Measurements from ENCODE around the gene TTYH1. TPM values are rescaled to one million over a fixed set of nuclear protein-coding genes. Genes with fewer than 3 reads are reported as not detected.
"Not testable (repeated sequence)": the region's sequence is repeated elsewhere in the genome, so short reads cannot be mapped to it uniquely, and the experiment has no call there.

TTYH1 gene
- total RNA-seq, 4 donors from 2014 or later: 0.63 to 17.8 (median 10.8) TPM

DNA sequence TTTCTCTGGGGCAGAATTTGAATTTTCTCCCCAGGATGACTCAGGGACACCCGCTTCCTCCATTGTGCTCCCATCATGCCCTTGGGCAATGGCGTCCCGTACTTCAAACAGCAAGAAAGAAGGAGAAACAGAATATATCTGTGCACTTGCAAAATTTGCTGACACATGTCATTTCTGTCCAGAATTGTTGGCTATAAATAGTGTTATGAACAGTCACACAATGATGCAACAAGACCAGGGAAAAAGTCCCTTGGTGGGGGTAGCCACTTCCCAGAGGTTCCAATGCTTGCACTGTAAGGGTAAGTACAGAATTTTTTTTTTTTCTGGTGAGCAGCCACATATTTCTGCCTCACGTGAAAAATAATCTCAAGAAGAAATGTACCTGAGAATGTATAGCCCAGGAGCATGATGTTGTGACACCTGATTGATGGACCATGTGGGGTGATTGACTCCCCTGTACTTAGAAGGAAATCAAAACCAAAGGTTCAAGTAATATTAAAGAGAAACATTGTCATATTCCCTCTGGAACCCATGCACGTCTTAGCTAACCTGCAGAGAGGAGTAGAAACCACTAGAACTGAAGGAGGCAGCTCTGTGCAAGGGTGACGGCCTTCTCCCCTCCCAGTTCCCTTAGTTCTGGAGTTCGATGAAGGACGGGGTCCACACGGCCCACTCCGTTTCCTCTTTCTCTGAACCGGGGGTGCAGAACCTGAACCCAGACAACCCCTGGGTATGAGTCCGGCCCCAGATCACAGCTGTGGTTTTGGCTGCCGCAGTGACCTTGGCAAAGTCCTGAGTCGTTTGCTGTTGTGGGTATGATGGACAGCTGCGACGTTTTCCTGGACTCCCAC, 41.3 kb upstream of the TTYH1 start:
- WGBS, 2 donors: 69 to 76% methylated on average over 16 of the region's 16 CpGs
- TF ChIP-seq CTCF (IDR thresholded peaks at IDR 0.05): no peak
- TF ChIP-seq POLR2A (IDR thresholded peaks at IDR 0.05): no peak
- intact Hi-C loops (cut with DNase I; ENCODE audit: low total_unique reads): no loop called here
- H3K4me3 ChIP-seq (ENCODE audit: low read depth, poor library complexity, severe bottlenecking): no peak overlapping the region
- DNase-seq (ENCODE audit: low spot score in 2 of 2): no peak

DNA sequence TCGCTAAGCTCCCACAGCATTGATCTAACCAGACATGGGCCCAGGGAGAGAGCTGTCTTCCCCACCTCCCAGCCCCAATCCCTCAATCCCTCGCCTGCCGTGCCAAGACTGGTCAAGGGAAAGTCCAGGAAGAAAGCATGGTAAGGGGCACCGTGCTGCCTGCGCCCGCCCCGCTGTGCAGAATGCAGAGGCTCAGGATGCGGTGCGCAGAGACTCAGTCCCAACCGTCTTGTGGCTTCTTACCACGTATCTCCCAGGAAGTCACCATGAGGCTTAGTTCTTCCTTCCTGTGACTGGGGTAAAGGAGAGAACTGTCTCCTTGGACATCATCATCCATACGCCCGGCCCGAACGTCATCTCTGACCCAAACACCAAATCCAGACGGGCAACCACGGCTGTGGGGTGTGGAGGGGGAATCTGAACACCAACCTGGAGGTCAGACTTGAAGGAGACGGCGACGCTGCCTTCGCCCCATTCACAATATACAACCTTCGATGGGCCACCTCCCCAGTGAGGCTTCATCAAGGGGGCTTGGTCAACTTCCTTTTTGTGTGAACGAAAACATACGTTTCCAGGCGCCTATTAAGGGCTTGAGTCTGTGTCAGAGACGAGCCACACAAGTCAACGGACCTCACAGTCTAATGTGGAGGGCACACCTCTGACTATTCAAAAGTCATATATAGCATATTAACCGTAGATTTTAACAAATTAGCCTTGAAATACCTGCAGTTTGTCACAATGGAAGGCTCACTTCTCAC, 39.9 kb upstream of the TTYH1 start:
- WGBS, 2 donors: 79 to 81% methylated on average over 28 of the region's 28 CpGs
- H3K4me3 ChIP-seq (ENCODE audit: low read depth, poor library complexity, severe bottlenecking); intact Hi-C loops (cut with DNase I; ENCODE audit: low total_unique reads); DNase-seq (ENCODE audit: low spot score in 2 of 2): not testable (repeated sequence)

DNA sequence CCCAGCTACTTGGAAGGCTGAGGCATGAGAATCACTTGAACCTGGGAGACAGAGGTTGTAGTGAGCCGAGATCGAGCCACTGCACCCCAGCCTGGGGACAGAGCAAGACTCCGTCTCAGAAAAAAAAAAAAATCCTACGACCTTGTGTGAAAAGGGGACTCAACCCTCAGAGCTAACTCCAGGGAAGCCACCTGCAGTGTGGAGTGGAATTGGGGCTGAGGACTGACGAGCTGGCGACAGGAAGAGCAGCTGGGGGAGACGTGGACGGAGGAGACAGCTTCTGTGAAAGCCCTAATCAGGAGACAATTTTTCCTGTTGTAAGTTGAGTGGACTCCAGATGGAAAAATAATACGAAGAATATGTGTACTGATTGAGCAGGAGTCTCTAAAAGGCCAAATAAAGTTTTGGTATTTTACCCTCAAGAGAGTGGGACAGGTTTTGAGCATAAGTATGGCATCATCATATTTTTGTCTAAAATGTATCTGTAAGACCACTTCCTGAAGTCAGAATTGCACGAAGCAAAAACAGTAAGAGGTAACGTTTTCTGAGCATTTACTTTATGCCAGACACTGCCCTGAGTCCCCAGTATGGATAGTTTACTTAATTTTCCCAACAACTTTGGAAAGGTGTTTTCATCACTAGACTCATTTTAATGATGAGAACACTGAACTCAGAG, 38.5 kb upstream of the TTYH1 start:
- intact Hi-C loops (cut with DNase I; ENCODE audit: low total_unique reads): no loop called here
- no peak for TF ChIP-seq POLR2A (IDR thresholded peaks at IDR 0.05)
- no peak for TF ChIP-seq CTCF (IDR thresholded peaks at IDR 0.05)
- H3K4me3 ChIP-seq (ENCODE audit: low read depth, poor library complexity, severe bottlenecking): no peak overlapping the region
- 55 to 63% methylated on average over 11 of the region's 11 CpGs for WGBS, 2 donors
- DNase-seq (ENCODE audit: low spot score in 2 of 2): no peak

GRCh38 chr19:54379187-54379678, 36.0 kb upstream of the TTYH1 start:
- intact Hi-C loops (cut with DNase I; ENCODE audit: low total_unique reads): no loop called here
- H3K4me3 ChIP-seq (ENCODE audit: low read depth, poor library complexity, severe bottlenecking): no peak overlapping the region
- WGBS, 2 donors: 42 to 54% methylated on average over 4 to 5 of the region's 5 CpGs
- DNase-seq (ENCODE audit: low spot score in 2 of 2): no peak
- TF ChIP-seq POLR2A (IDR thresholded peaks at IDR 0.05) (no peak), CTCF (IDR thresholded peaks at IDR 0.05) (no peak)

DNA sequence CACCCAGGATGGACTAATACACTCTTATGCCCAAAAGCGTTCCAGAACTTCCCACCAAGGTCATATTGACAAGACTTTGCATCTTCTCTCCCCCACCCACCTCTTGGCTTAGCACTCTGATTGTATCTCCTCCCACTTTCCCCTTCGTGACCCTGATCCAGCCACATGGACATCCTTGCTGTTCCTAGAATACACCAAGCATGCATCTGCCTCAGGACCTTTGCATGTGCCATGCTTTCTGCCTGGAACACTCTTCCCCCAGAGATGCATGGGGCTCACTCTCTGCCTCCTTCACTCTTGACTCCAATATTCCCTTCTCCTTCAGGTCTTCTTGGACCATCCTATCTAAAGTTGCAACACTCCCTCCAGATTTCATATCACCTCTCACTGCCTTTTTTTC, 34.4 kb upstream of the TTYH1 start:
- 70 to 80% methylated on average over 2 of the region's 2 CpGs for WGBS, 2 donors
- DNase-seq (ENCODE audit: low spot score in 2 of 2): no peak
- TF ChIP-seq CTCF (IDR thresholded peaks at IDR 0.05): no peak
- no peak for TF ChIP-seq POLR2A (IDR thresholded peaks at IDR 0.05)
- no peak overlapping the region for H3K4me3 ChIP-seq (ENCODE audit: low read depth, poor library complexity, severe bottlenecking)
- intact Hi-C loops (cut with DNase I; ENCODE audit: low total_unique reads): no loop called here

DNA sequence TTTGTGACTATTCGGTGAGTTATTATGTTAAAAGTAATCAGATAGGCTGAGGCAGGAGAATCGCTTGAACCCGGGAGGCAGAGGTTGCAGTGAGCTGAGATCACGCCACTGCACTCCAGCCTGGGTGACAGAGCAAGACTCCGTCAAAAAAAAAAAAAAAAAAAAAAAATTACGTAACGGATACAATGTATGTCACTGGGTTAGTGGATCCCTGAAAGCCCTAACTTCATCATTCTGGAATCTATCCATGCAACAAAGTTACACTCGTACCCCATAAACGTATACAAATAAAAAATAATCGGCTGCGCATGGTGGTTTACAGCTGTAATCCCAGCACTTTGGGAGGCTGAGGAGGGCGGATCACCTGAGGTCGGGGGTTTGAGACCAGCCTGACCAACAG, 33.2 kb upstream of the TTYH1 start:
- H3K4me3 ChIP-seq (ENCODE audit: low read depth, poor library complexity, severe bottlenecking); intact Hi-C loops (cut with DNase I; ENCODE audit: low total_unique reads); DNase-seq (ENCODE audit: low spot score in 2 of 2): not testable (repeated sequence)
- 75 to 76% methylated on average over 13 of the region's 13 CpGs for WGBS, 2 donors
